Measurements from ENCODE around the gene ZNHIT1. TPM values are rescaled to one million over a fixed set of nuclear protein-coding genes. Genes with fewer than 3 reads are reported as not detected.

Gene ZNHIT1
- polyA plus RNA-seq, 10 donors: 35.6 to 53.8 (median 41.2) TPM

- no peak for DNase-seq
Measured at GRCh38 chr7:101273206-101273605, 55.2 kb downstream of the ZNHIT1 start.

Other genes with a start within 250 kb of the ZNHIT1 start
- gene MUC12, start 248.6 kb upstream of the ZNHIT1 start, polyA plus RNA-seq (ENCODE audit: insufficient read length in 10 of 10): 1 to 10 TPM in 1 of 10 donors, under 1 TPM in 9; 0.34 to 1.1 (median 0.79) TPM
- under 1 TPM in 1 of 10 donors, not detected in 9; 0.04 TPM for gene MUC17, start 198.1 kb upstream of the ZNHIT1 start, polyA plus RNA-seq (ENCODE audit: insufficient read length in 10 of 10)
- 10 to 100 TPM in 2 of 10 donors, 1 to 10 TPM in 8; 5.7 to 11.5 (median 8.8) TPM for gene TRIM56, start 132.7 kb upstream of the ZNHIT1 start, polyA plus RNA-seq (ENCODE audit: insufficient read length in 10 of 10)
- gene SERPINE1, start 91.1 kb upstream of the ZNHIT1 start, polyA plus RNA-seq (ENCODE audit: insufficient read length in 10 of 10): 1 to 10 TPM; 1.9 to 5.2 (median 4.6) TPM
- gene AP1S1, start 63.7 kb upstream of the ZNHIT1 start, polyA plus RNA-seq (ENCODE audit: insufficient read length in 10 of 10): 10 to 100 TPM; 17.0 to 43.3 (median 22.1) TPM
- not detected for gene VGF, start 52.6 kb upstream of the ZNHIT1 start, polyA plus RNA-seq (ENCODE audit: insufficient read length in 10 of 10)
- not detected for gene NAT16, start 37.9 kb upstream of the ZNHIT1 start, polyA plus RNA-seq (ENCODE audit: insufficient read length in 10 of 10)
- under 1 TPM in 2 of 10 donors, not detected in 8; 0.16 to 0.25 TPM for gene MOGAT3, start 17.1 kb upstream of the ZNHIT1 start, polyA plus RNA-seq (ENCODE audit: insufficient read length in 10 of 10)
- gene PLOD3, start 584 bp upstream of the ZNHIT1 start, polyA plus RNA-seq (ENCODE audit: insufficient read length in 10 of 10): 10 to 100 TPM; 37.4 to 72.9 (median 46.4) TPM
- gene CLDN15, start 19.6 kb downstream of the ZNHIT1 start, polyA plus RNA-seq (ENCODE audit: insufficient read length in 10 of 10): 1 to 10 TPM; 4.3 to 8.7 (median 6.2) TPM
- 100 to 1,000 TPM in 9 of 10 donors, 10 to 100 TPM in 1; 99.3 to 141 (median 119) TPM for gene FIS1, start 26.9 kb downstream of the ZNHIT1 start, polyA plus RNA-seq (ENCODE audit: insufficient read length in 10 of 10)
- gene IFT22, start 103.6 kb downstream of the ZNHIT1 start, polyA plus RNA-seq (ENCODE audit: insufficient read length in 10 of 10): 10 to 100 TPM; 24.0 to 36.0 (median 25.7) TPM
- 1 to 10 TPM in 7 of 10 donors, under 1 TPM in 3; 0.50 to 9.9 (median 1.2) TPM for gene COL26A1, start 144.7 kb downstream of the ZNHIT1 start, polyA plus RNA-seq (ENCODE audit: insufficient read length in 10 of 10)